Colonic mucosa (tissue), 4 donors: ENCODE data around the gene ASTN2. TPM values are rescaled to one million over a fixed set of nuclear protein-coding genes. Genes with fewer than 3 reads are reported as not detected.

Experiments used
- DNase-seq: peaks from one replicate; pipeline ENCODE4 v3.0.0-alpha.2; 2020
- H3K27ac ChIP-seq: fragments of 200-600 bp; one replicate; pipeline ENCODE4 v1.8.0; 2021
- H3K27me3 ChIP-seq: fragments of 200-600 bp; one replicate; pipeline ENCODE4 v1.8.0; 2021
- H3K36me3 ChIP-seq: fragments of 200-600 bp; one replicate; pipeline ENCODE4 v1.8.0; 2021
- H3K4me1 ChIP-seq: fragments of 200-600 bp; one replicate; pipeline ENCODE4 v1.8.0; 2021; ENCODE audit warnings: mild to moderate bottlenecking
- H3K4me3 ChIP-seq: fragments of 200-600 bp; one replicate; pipeline ENCODE4 v1.8.0; 2021
- H3K9ac ChIP-seq, 2 donors: one replicate each; pipeline ENCODE4 v1.7.0; 2013; ENCODE audit warnings: control low read depth in 2 of 2, low read depth in 2 of 2, low read length in 2 of 2
- H3K9me3 ChIP-seq: fragments of 200-600 bp; one replicate; pipeline ENCODE4 v1.8.0; 2021
- CTCF ChIP-seq: fragments of 200-600 bp; IDR thresholded peaks from one replicate; pipeline ENCODE4 v1.8.0; 2022; ENCODE audit warnings: antibody characterized with exemption, mild to moderate bottlenecking
- intact Hi-C: fragments of 100-400 bp; cut with DNase I; formaldehyde crosslinking; loops from one replicate; pipeline ENCODE4 v1.14.1; 2022
- total RNA-seq, 2 donors: library from RNA; stranded (reverse); fragmentation: NEBNext Ultra II Directional in 1 of 2; extraction: Animal tissue kit (Norgen Biotek cat#: 25700) in 1 of 2; gene quantifications; one replicate each; pipeline ENCODE4 v1.2.1, GENCODE V29; 2021
- donor health status: healthy.
- donor health status: DM: no; HTN: no; CAD: no.
- donor health status: DM: no; HTN: no; CAD: no.

Gene ASTN2
- total RNA-seq, 2 donors from 2014 or later = 2.5 to 6.1 TPM

DNA sequence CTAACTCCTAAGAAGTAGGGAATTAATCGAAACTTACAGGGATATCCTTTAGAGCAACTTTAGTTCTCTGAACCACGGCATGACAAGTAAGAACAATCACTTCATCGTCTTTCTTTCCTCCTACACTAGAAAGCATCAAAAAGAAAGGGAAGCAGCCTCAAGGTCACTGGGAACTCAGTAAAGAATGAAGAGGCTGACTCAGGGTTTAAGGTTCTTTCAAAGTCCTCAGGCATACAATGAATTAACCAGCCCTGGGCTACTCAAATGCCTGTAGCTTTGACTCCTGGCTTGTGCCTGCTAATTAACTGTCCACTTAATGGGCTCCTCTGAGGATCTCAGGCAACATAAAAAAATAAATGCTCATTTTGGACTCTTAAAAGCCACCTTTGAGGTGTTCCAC is 625.8 kb downstream of the ASTN2 start:
- no peak overlapping the region for H3K4me3 ChIP-seq
- H3K27ac ChIP-seq = no peak overlapping the region
- H3K27me3 ChIP-seq = no peaks in the 10 kb centered on the region
- H3K9me3 ChIP-seq = no peaks in the 10 kb centered on the region
- TF ChIP-seq CTCF = no peak
- intact Hi-C loops = no loop called here
- no peak overlapping the region for H3K9ac ChIP-seq
- H3K4me1 ChIP-seq = no peaks in the 10 kb centered on the region
- no peak for DNase-seq
- no peaks in the 10 kb centered on the region for H3K36me3 ChIP-seq

DNA sequence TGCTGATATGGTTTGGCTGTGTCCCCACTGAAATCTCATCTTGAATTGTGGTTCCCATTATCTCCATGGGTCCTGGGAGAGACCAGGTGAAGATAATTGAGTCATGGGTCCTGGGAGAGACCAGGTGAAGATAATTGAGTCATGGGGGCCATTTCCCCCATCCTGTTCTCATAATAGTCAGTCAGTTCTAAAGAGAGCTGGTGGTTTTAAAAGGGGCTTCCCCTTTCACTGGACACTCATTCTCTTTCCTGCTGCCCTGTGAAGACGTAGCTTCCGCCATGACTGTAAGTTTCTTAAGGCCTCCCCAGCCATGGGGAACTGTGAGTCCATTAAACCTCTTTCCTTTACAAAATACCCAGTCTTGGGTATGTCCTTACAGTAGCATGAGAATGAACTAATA is 628.1 kb downstream of the ASTN2 start:
- no peaks in the 10 kb centered on the region for H3K36me3 ChIP-seq
- no peak for DNase-seq
- no peaks in the 10 kb centered on the region for H3K27me3 ChIP-seq
- no peak overlapping the region for H3K4me3 ChIP-seq
- H3K4me1 ChIP-seq = no peaks in the 10 kb centered on the region
- no peaks in the 10 kb centered on the region for H3K9me3 ChIP-seq
- no peak overlapping the region for H3K27ac ChIP-seq
- H3K9ac ChIP-seq = no peak overlapping the region
- TF ChIP-seq CTCF = no peak
- intact Hi-C loops = no loop called here

DNA sequence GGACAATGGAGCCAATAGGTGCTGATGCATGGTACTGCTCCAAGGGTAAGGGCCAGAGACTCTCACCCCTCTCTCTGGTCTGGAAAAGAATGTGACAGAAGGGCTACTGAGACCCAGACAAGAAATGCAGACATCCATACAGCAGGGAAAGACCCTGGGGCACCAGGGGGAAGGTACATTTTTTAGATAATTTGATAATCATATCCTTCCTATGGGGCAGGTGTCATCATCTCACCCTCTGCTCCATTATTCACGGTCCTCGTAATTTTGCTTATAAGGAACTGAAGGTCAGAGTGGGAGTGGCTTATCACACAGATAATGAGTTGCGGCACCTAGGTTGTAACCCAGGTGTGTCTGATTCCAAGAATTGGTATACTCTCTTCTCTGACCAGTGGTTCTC is 637.7 kb downstream of the ASTN2 start:
- H3K4me3 ChIP-seq = no peak overlapping the region
- H3K9ac ChIP-seq = no peak overlapping the region
- DNase-seq = no peak
- no peak for TF ChIP-seq CTCF
- intact Hi-C loops = loop anchor here (10.0 kb wide), 1 partner anchor 62 kb away; no protein-coding TSS in a partner anchor
- H3K27ac ChIP-seq = no peak overlapping the region
- no peaks in the 10 kb centered on the region for H3K27me3 ChIP-seq
- H3K36me3 ChIP-seq = no peaks in the 10 kb centered on the region
- H3K4me1 ChIP-seq = no peaks in the 10 kb centered on the region
- no peaks in the 10 kb centered on the region for H3K9me3 ChIP-seq

- no peak overlapping the region for H3K9ac ChIP-seq
Observed at GRCh38 chr9:116774421-116775180, 640.3 kb downstream of the ASTN2 start.

DNA sequence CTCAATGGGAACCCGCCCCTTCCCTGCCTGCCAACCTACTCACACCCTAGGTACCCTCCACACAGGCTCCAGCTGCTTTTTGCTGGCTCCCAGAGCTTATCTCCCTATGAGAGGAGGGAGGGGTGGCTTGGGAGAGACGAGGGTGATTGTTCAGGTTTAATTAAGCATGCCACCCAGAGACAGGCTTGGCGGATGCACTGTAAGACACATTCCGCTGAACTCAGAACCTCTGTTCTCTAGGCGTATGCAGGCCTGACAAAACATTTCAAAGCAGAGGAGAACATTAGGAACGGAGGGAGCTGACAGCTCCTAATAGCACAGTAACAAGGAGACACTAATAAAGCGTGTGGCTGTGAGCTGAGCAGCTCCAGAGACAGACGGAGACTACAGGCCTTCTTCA is 647.6 kb downstream of the ASTN2 start:
- H3K9ac ChIP-seq = no peak overlapping the region
- DNase-seq = no peak
- H3K27me3 ChIP-seq = no peaks in the 10 kb centered on the region
- no peak for TF ChIP-seq CTCF
- H3K27ac ChIP-seq = no peak overlapping the region
- no peaks in the 10 kb centered on the region for H3K36me3 ChIP-seq
- H3K9me3 ChIP-seq = no peaks in the 10 kb centered on the region
- intact Hi-C loops = no loop called here
- H3K4me1 ChIP-seq = no peaks in the 10 kb centered on the region
- H3K4me3 ChIP-seq = no peak overlapping the region

More at GRCh38 chr9:116774421-116775180, 640.3 kb downstream of the ASTN2 start:
- no peak for TF ChIP-seq CTCF
- Histone ChIP-seq H3K36me3 (no peaks in the 10 kb centered on the region), H3K27ac (no peak overlapping the region), H3K27me3 (no peaks in the 10 kb centered on the region), H3K9me3 (no peaks in the 10 kb centered on the region), H3K4me3 (no peak overlapping the region), H3K4me1 (no peaks in the 10 kb centered on the region)
- intact Hi-C loops = loop anchor here (10.0 kb wide), 1 partner anchor 60 kb away; no protein-coding TSS in a partner anchor
- DNase-seq = no peak
